HG02938 (cell line): ENCODE data around the gene RHOH.
A peak's percentile ranks its signal among the peaks of the same experiment; 100 is the strongest.

Source experiments
- ATAC-seq: cut with Tn5 transposase; IDR thresholded peaks from one replicate; pipeline ENCODE4 v1.9.1; 2021; ENCODE audit warnings: mild to moderate bottlenecking, moderate library complexity; ENCODE audit not compliant: unreplicated experiment

Gene RHOH

GRCh38 chr4:40187386-40187906 is 9.4 kb upstream of the RHOH start:
- no peak for ATAC-seq

DNA sequence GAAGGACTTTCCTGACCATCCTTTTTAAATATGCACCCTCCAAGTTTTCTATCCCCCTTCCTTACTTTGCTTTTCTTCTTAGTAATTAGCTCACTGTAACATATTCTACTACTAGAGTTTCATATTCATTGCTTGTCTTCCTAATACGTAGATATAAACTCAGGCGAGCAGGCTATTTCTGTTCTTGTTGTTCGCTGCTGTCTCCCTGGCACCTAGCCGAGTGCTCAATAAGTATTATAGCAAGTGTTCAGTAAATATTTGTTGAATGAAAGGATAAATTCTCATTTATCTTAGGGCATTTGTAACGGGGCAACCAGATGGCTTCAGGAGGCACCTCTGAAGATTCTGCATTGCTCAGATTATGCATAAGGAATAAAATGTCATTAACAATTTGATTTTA is 6.8 kb upstream of the RHOH start:
- no peak for ATAC-seq

DNA sequence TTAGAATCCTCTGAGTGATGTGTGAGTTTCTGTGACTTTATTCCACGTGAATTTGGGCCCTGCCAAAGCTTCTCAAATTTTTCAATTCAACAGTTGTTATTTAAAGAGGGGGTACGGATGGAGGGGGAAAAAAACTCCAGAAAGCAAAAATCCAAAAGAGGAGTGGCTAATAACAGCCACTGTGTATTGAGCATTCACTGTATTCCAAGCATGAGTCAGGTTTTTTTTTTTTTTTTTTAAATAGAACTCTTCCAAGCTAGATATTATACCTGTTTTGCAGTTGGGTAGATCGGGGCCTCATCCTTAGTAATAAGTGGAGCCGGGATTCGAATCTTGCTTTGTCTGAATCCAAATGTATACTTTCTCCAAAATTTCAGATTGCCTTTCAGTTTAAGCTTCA is 6.4 kb upstream of the RHOH start:
- no peak for ATAC-seq

- no peak for ATAC-seq
These were observed 5.7 kb upstream of the RHOH start for GRCh38 chr4:40190880-40191815.

GRCh38 chr4:40192114-40193015 is 4.5 kb upstream of the RHOH start:
- peak; percentile 27 for ATAC-seq

GRCh38 chr4:40193016-40193571 is 3.7 kb upstream of the RHOH start:
- ATAC-seq = peak; percentile 26

DNA sequence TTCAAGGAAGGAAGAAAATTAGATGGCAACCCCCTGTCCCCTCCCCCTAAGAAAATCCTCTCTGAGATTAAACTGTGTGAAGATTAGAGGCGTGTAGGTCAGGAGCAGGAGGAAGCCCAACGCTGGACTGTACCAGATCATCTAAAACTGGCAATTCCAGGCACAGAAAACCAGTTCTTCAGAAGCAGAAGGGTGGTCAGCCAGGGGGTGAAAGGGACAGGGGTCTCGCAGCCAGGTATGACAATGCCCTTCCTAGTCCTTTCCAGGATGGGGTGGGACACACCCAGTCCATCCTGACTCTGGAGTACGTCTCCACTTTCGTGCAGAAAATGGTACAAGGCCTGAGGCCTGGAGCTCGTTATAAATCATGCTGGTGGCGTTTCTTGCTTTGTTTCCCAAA is 3.3 kb upstream of the RHOH start:
- ATAC-seq = no peak

DNA sequence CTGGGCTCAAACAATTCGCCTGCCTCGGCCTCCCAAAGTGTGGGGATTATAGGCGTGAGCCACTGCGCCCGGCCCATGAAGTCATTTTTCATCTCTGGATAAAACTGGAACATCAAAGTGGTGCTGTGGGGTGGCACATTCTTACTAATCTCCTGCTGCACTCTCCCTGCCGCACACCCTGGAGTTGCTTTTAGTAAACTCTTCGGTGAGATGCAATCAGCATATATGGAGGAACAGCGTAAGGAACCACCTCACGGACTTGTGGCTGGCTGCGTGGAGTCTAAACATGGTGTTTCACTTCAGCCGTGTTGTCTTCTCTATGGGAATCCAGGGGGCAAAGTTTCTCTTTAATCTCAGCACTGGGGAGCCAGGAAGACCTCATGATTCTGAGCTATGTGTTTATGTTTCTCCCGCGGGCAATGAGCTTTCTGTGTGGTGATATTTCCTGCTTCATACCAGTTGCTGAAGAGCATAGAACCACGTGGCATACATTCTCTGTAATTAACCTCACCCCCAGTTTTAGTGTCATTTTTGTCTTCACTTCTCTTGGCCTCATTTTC is 2.1 kb upstream of the RHOH start:
- ATAC-seq = no peak

- no peak for ATAC-seq
These were observed 1.4 kb upstream of the RHOH start for GRCh38 chr4:40195182-40196177.

GRCh38 chr4:40196272-40196671 is 559 bp upstream of the RHOH start:
- no peak for ATAC-seq

- ATAC-seq = no peak
These were observed 1.3 kb downstream of the RHOH start for GRCh38 chr4:40197879-40198689.

DNA sequence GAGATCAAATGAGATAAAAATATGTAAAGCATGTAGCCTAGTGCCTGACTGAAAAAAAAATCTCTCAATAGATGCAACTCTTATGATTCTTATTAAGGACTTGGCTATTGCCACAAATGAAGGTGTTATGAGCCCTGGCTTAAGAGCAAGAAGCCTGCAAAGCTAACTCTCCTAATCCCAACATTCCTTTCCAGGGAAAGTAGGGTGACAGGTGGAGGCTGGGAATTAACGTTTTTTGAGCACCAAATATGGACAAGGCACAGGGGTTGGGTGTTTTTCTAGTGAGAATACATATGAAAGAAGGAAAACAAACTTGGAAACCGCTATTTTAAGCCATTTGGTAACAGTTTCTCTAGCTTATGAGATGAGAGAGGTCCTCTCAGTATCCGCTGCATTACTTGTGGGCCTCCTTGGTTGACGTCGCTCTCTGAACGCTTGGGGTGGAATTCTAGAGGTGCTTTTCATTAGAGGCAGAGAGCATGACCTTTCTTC is 2.4 kb downstream of the RHOH start:
- ATAC-seq = no peak

DNA sequence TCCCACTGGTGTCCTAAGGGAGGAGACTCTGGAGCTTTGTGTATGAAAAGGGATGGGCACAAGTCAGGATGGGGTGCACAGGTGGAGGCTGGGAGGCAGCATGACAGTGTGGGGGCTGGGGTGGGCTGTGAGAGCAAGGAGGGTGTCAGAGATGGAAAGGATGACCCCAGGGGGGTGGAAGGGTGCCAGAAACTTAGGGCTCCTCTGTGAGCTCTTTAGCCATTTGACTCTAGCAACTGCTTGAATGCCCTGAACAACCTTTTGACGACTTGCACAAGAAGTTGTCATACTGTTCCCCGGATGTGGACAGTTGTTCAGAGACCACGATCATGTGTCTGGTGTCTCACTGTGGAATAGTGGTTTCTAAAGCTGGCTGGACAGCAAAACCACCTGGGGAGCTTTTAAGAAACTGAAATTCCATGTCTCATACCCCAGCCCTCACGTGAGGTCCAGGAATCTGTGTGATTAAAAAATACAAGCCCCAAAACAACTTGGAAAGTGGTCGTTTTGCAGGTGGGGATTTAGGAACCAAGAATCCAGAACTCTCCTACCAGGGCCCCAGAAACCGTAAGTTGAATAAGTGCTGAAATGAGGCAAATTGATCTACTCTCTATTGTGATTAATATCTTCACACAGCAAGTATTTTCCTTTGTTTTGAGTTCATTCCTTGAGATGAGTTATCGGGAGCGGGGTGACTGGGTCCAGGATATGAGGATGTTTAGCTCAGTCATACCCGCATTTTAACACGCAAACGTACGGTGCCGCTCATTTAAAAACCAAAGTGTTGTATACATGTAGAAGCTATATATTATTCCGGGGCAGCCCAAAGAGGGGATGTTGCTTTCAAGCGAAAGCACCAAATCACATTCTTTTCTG is 3.4 kb downstream of the RHOH start:
- peak; percentile 53 for ATAC-seq

- no peak for ATAC-seq
These were observed 4.3 kb downstream of the RHOH start for GRCh38 chr4:40200875-40201801.

- ATAC-seq = no peak
These were observed 5.1 kb downstream of the RHOH start for GRCh38 chr4:40201898-40202297.

DNA sequence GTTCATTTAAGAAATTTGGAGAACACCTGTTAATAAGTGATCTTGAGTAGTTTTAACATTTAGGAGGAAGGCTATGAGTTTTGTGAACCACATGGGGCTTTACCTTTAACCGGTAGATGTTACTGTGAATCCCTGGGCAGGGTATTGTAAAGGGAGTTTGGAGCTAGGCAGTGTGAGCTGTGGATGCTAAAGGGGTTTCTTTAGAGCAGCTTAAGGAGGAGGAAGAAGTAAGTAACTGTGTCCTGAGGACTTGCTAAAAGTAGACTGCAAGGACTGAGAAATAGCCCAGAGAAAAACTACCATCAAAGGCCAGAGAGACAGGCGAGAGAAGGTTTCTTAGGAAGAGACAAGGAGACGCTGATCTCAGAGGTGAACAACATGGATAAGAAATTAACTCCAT is 5.6 kb downstream of the RHOH start:
- no peak for ATAC-seq
